Superior temporal gyrus (tissue), 1 donor: ENCODE measurements around the gene ATP10D.
"Not testable (repeated sequence)": the region's sequence is repeated elsewhere in the genome, so short reads cannot be mapped to it uniquely, and the experiment has no call there.

Experiments used
- DNase-seq: peaks from one replicate; pipeline ENCODE4 v3.0.0-alpha.2; 2016; ENCODE audit errors: extremely low spot score

ATP10D gene

GRCh38 chr4:47534772-47535171 lies 49.7 kb downstream of the ATP10D start:
- no peak for DNase-seq

- no peak for DNase-seq
Observed at GRCh38 chr4:47535567-47536147, 50.6 kb downstream of the ATP10D start.

- DNase-seq = no peak
Observed at GRCh38 chr4:47536966-47537365, 51.9 kb downstream of the ATP10D start.

GRCh38 chr4:47538111-47538824 lies 53.2 kb downstream of the ATP10D start:
- DNase-seq = no peak

GRCh38 chr4:47538825-47539154 lies 53.7 kb downstream of the ATP10D start:
- no peak for DNase-seq

- not testable (repeated sequence) for DNase-seq
Observed at GRCh38 chr4:47542640-47543039, 57.6 kb downstream of the ATP10D start.

GRCh38 chr4:47543331-47543730 lies 58.3 kb downstream of the ATP10D start:
- DNase-seq = no peak

- not testable (repeated sequence) for DNase-seq
Observed at GRCh38 chr4:47550357-47550756, 65.3 kb downstream of the ATP10D start.

- no peak for DNase-seq
Observed at GRCh38 chr4:47550899-47551548, 65.9 kb downstream of the ATP10D start.

GRCh38 chr4:47551682-47552081 lies 66.6 kb downstream of the ATP10D start:
- no peak for DNase-seq

GRCh38 chr4:47553329-47554125 lies 68.5 kb downstream of the ATP10D start:
- no peak for DNase-seq

GRCh38 chr4:47555920-47556319 lies 70.8 kb downstream of the ATP10D start:
- DNase-seq = not testable (repeated sequence)

GRCh38 chr4:47557255-47557654 lies 72.2 kb downstream of the ATP10D start:
- DNase-seq = no peak

GRCh38 chr4:47560682-47561081 lies 75.6 kb downstream of the ATP10D start:
- no peak for DNase-seq

GRCh38 chr4:47561331-47561730 lies 76.3 kb downstream of the ATP10D start:
- no peak for DNase-seq

- DNase-seq = no peak
Observed at GRCh38 chr4:47562297-47562696, 77.2 kb downstream of the ATP10D start.

- DNase-seq = no peak
Observed at GRCh38 chr4:47566566-47566965, 81.5 kb downstream of the ATP10D start.

- no peak for DNase-seq
Observed at GRCh38 chr4:47566969-47567368, 81.9 kb downstream of the ATP10D start.

GRCh38 chr4:47567511-47567910 lies 82.4 kb downstream of the ATP10D start:
- DNase-seq = no peak

GRCh38 chr4:47570816-47571215 lies 85.7 kb downstream of the ATP10D start:
- DNase-seq = no peak

- no peak for DNase-seq
Observed at GRCh38 chr4:47572981-47573380, 87.9 kb downstream of the ATP10D start.

- no peak for DNase-seq
Observed at GRCh38 chr4:47577779-47578553, 92.9 kb downstream of the ATP10D start.
